GM12878 (cell line): Measurements from ENCODE around the gene TNNT1. TPM values are rescaled to one million over a fixed set of nuclear protein-coding genes. Genes with fewer than 3 reads are reported as not detected.
A peak's percentile ranks its signal among the peaks of the same experiment; 100 is the strongest.

Experiments
- ATAC-seq: fragments of 200-7000 bp; cut with Tn5 transposase; 3 replicates; pipeline ENCODE4 v1.9.1; 2020; ENCODE audit warnings: mild to moderate bottlenecking, moderate library complexity
- BruUV-seq: library from RNA; stranded (reverse); fragments of 400-500 nt; replicated peaks from 2 replicates; lab custom pipeline; 2021; lab: Mats Ljungman, UMichigan
- CTCF ChIA-PET: fragments of 300-600 bp; sonication (Branson Sonifier 250); formaldehyde crosslinking; extraction: SDS; loops from one replicate; lab custom pipeline; 2021; ENCODE audit warnings: inconsistent platforms; lab: Yijun Ruan, JAX
- POLR2A ChIA-PET: fragments of 350-600 bp; formaldehyde crosslinking; extraction: SDS; loops from one replicate; lab custom pipeline; 2021; ENCODE audit warnings: inconsistent platforms; lab: Charles Lee
- RAD21 ChIA-PET: fragments of 300-600 bp; sonication (Branson Sonifier 250); formaldehyde crosslinking; loops from one replicate; lab custom pipeline; 2023; ENCODE audit warnings: antibody characterized with exemption; ENCODE audit not compliant: unreplicated experiment; lab: Charles Lee
- SMC1A ChIA-PET: fragments of 300-600 bp; sonication (Branson Sonifier 250); formaldehyde crosslinking; loops from one replicate; lab custom pipeline; 2023; ENCODE audit not compliant: unreplicated experiment, uncharacterized antibody; lab: Charles Lee
- DNase-seq: peaks from one replicate; pipeline ENCODE4 v3.0.0-alpha.2; 2011; ENCODE audit warnings: low read depth, low spot score
- FAIRE-seq: peaks from 3 replicates; lab custom pipeline; 2011; peaks lifted over from hg19 to GRCh38; lab: Jason Lieb, UNC
- H2AFZ ChIP-seq: 2 replicates; pipeline ENCODE4 v1.6.0; 2011; ENCODE audit warnings: low read depth, low read length, control low read depth; ENCODE audit not compliant: control insufficient read depth
- H3K27ac ChIP-seq: 2 replicates; pipeline ENCODE4 v1.5.1; 2011; ENCODE audit warnings: control low read depth; ENCODE audit not compliant: control insufficient read depth, insufficient read depth
- H3K27me3 ChIP-seq, 2 experiments: replicated peaks in 1 of 2; 2 replicates each; pipeline versions ENCODE4 v1.6.0 to v1.6.1; 2011; ENCODE audit warnings: low read length in 1 of 2; ENCODE audit not compliant: control insufficient read depth in 2 of 2, insufficient read depth in 2 of 2
- H3K36me3 ChIP-seq, 2 experiments: 2 replicates each; pipeline ENCODE4 v1.5.1; 2011; ENCODE audit warnings: low read length in 1 of 2; ENCODE audit not compliant: control insufficient read depth in 2 of 2, insufficient read depth in 2 of 2
- H3K4me1 ChIP-seq: 2 replicates; pipeline ENCODE4 v1.6.1; 2011; ENCODE audit warnings: mild to moderate bottlenecking, low read length, moderate library complexity, mixed read lengths; ENCODE audit not compliant: control insufficient read depth, insufficient read depth
- H3K4me2 ChIP-seq: 2 replicates; pipeline ENCODE4 v1.6.0; 2011; ENCODE audit warnings: control low read depth; ENCODE audit not compliant: control insufficient read depth, insufficient read depth
- H3K4me3 ChIP-seq: fragments of 200-600 bp; sonication (generic); 2 replicates; pipeline ENCODE4 v1.5.1; 2016
- H3K79me2 ChIP-seq: 2 replicates; pipeline ENCODE4 v1.6.0; 2011; ENCODE audit warnings: low read length; ENCODE audit not compliant: control insufficient read depth, insufficient read depth
- H3K9ac ChIP-seq: 2 replicates; pipeline ENCODE4 v1.8.0; 2011; ENCODE audit warnings: low read length, control low read depth, mixed read lengths; ENCODE audit not compliant: control insufficient read depth, insufficient read depth
- H3K9me3 ChIP-seq: replicated peaks from 3 replicates; pipeline ENCODE4 v1.5.1; 2011; ENCODE audit warnings: mild to moderate bottlenecking, low read length; ENCODE audit not compliant: control insufficient read depth, insufficient read depth
- H4K20me1 ChIP-seq: 2 replicates; pipeline ENCODE4 v1.6.0; 2011; ENCODE audit not compliant: control insufficient read depth, insufficient read depth
- DPF2 ChIP-seq: fragments of 450-650 bp; IDR thresholded peaks from 2 replicates; pipeline ENCODE4 v1.6.1; 2017; ENCODE audit warnings: mild to moderate bottlenecking
- NR2F1 ChIP-seq: fragments of 450-650 bp; conservative IDR thresholded peaks from 2 replicates; pipeline ENCODE4 v1.6.1; 2017; ENCODE audit warnings: mild to moderate bottlenecking
- TCF12 ChIP-seq: IDR thresholded peaks from 2 replicates; pipeline ENCODE4 v1.6.1; 2011; ENCODE audit warnings: low read depth, mild to moderate bottlenecking, low read length
- TCF3 ChIP-seq: IDR thresholded peaks from 2 replicates; pipeline ENCODE4 v1.6.1; 2012; ENCODE audit warnings: low read depth, mild to moderate bottlenecking, low read length, borderline replicate concordance; ENCODE audit not compliant: insufficient read depth
- YY1 ChIP-seq: IDR thresholded peaks from 2 replicates; pipeline ENCODE4 v1.6.1; 2011; ENCODE audit warnings: low read depth, mild to moderate bottlenecking, low read length
- WGBS: methylation state at CpG from one replicate; pipeline ENCODE4 v1.1.6; 2016; ENCODE audit warnings: low lambda C conversion rate; ENCODE audit not compliant: insufficient replicate concordance, insufficient coverage; ENCODE audit errors: missing lambda C conversion rate; 5-methylcytosine and 5-hydroxymethylcytosine counted together
- in situ Hi-C: fragments of 300-500 bp; cut with MboI; formaldehyde crosslinking; loops from 9 replicates; pipeline ENCODE4 v1.14.3; 2018; ENCODE audit warnings: mixed read lengths
- intact Hi-C: fragments of 100-400 bp; cut with micrococcal nuclease; formaldehyde crosslinking; loops from one replicate; pipeline ENCODE4 v1.14.2; 2022; ENCODE audit not compliant: unreplicated experiment
- polyA plus RNA-seq, 11 experiments: library from polyadenylated mRNA; depleted of rRNA in 4 of 11; unstranded in 6 of 11; stranded (reverse) in 5 of 11; fragments of >200 nt; fragmentation: Nextera tagmentation in 4 of 11; fragmentation: Illumina TruSeq in 1 of 11; extraction: Ambion mirVana in 4 of 11; extraction: Trizol in 1 of 11; gene quantifications; 1 replicate in 1 of 11; 2 replicates in 10 of 11; pipeline versions ENCODE4 v1.2.1 to v1.2.3, GENCODE V29; 2011 to 2016; ENCODE audit warnings: inconsistent platforms in 2 of 11, missing spikeins in 2 of 11, low read depth in 1 of 11
- total RNA-seq, 4 experiments: library from RNA; depleted of rRNA in 3 of 4; stranded (reverse); fragments of >200 nt in 3 of 4; fragmentation: Illumina TruSeq in 1 of 4; extraction: Trizol in 1 of 4; gene quantifications; 2 replicates each; pipeline versions ENCODE4 v1.2.1 to v1.2.3, GENCODE V29; 2013 to 2021
- TF ChIP-seq, protein P1 (sequence below), 3 experiments: IDR thresholded peaks in 2 of 3; conservative IDR thresholded peaks in 1 of 3; 2 replicates each; pipeline ENCODE4 v1.5.1; 2011; ENCODE audit warnings: low read depth in 3 of 3, low read length in 3 of 3, mild to moderate bottlenecking in 3 of 3, control low read depth in 2 of 3, moderate library complexity in 2 of 3, inconsistent platforms in 1 of 3, mixed read lengths in 1 of 3; ENCODE audit not compliant: control insufficient read depth in 2 of 3, insufficient read depth in 1 of 3; ENCODE audit errors: extremely low read depth in 1 of 3

Gene TNNT1
- total and polyA plus RNA-seq, 10 of the 15 experiments (the other 5 are each of a cell fraction or from before 2014, with no cell fraction given) = 0.26 to 0.62 (median 0.37) TPM; not detected in 7

DNA sequence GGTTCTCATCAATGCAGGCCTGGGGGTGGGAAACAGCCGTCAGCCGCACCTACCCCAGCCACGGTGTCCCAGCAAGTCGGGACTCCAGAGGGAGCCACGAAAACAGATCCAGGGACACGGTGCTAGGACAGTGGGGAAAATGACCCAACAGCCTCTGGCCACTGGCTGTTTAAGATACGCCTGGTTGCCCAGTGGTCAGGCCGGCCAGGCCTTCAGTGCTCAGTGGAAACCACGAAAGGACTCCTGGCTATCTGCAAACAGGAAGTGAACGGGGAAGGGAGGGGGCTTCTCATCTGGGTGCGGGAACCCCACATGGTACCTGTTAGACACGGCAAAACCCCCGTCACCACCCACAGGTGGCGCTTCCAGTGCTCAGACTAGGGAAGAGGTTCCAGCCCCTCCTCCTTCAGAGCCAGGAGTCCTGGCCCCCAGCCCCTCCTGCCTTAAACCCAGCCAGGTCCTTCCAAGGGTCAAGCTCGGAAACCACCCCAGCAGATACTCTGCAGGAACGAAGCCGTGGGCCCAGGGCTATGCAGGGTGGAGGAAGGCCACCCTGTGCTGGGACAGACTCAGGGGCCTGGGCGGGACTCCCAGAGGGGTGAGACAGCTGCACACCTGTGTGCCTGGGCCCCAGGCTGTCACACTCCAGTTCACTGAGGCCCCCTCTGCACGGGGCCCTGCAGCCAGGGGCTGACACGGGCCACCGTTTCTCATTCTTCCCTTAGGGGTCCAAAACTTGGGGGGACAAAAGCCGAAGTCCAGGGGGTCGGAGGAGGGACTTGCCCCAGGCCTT lies 36.0 kb downstream of the TNNT1 start:
- in situ Hi-C loops (no loop called here), intact Hi-C loops (no loop called here)
- BruUV-seq = no TSS peak
- peaks cover 38% of the 10 kb centered on the region for H3K79me2 ChIP-seq
- H3K4me1 ChIP-seq = peaks cover 12% of the 10 kb centered on the region
- CTCF ChIA-PET = interaction anchor here (0.7 to 1.0 kb wide), 3 partner anchors 9 to 439 kb away, joined by 3 to 4 read pairs (median 3); no protein-coding TSS in a partner anchor
- RAD21 ChIA-PET = no interaction called here
- no peak overlapping the region for H3K9ac ChIP-seq
- FAIRE-seq (no peak), DNase-seq (no peak), ATAC-seq (peak; percentile 10)
- POLR2A ChIA-PET = no interaction called here
- TF ChIP-seq DPF2 = no peak
- peak; percentile 22; the same call in 1 of the 2 replicates for TF ChIP-seq NR2F1
- TF ChIP-seq YY1 = no peak
- TF ChIP-seq, protein P1, sequence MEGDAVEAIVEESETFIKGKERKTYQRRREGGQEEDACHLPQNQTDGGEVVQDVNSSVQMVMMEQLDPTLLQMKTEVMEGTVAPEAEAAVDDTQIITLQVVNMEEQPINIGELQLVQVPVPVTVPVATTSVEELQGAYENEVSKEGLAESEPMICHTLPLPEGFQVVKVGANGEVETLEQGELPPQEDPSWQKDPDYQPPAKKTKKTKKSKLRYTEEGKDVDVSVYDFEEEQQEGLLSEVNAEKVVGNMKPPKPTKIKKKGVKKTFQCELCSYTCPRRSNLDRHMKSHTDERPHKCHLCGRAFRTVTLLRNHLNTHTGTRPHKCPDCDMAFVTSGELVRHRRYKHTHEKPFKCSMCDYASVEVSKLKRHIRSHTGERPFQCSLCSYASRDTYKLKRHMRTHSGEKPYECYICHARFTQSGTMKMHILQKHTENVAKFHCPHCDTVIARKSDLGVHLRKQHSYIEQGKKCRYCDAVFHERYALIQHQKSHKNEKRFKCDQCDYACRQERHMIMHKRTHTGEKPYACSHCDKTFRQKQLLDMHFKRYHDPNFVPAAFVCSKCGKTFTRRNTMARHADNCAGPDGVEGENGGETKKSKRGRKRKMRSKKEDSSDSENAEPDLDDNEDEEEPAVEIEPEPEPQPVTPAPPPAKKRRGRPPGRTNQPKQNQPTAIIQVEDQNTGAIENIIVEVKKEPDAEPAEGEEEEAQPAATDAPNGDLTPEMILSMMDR (IDR thresholded peaks at IDR 0.05 in 2 of 3, conservative IDR thresholded peaks at IDR 0.05 in 1 of 3; ENCODE audit: control insufficient read depth in 2 of 3, extremely low read depth in 1 of 3, insufficient read depth in 1 of 3, low read depth in 3 of 3, low read length in 3 of 3) = peak; percentile 9 to 25 (median 14); a peak in 2 of 6 replicates
- TF ChIP-seq TCF12 = 0 out of 2 replicates have a peak, but pooled peaks have one; percentile 11
- 0 out of 2 replicates have a peak, but pooled peaks have one; percentile 28 for TF ChIP-seq TCF3
- H3K36me3 ChIP-seq = peaks cover 0 to 6% of the 10 kb centered on the region in 2 experiments; a peak in 3 of 4 replicates
- peak overlapping the region; percentile 5; the same call in 1 of the 2 replicates for H3K4me2 ChIP-seq
- peaks cover 3% of the 10 kb centered on the region; the same call in 1 of the 2 replicates for H4K20me1 ChIP-seq
- peak overlapping the region; percentile 42; the same call in 1 of the 2 replicates for H3K4me3 ChIP-seq
- SMC1A ChIA-PET = interaction anchor here (1.8 kb wide), 1 partner anchor 28 kb away, joined by 4 read pairs; no protein-coding TSS in a partner anchor
- no peak overlapping the region for H3K27ac ChIP-seq
- no peaks in the 10 kb centered on the region for H3K27me3 ChIP-seq
- no peak overlapping the region for H2AFZ ChIP-seq
- 54% methylated on average over 23 of the region's 23 CpGs for WGBS
- no peaks in the 10 kb centered on the region for H3K9me3 ChIP-seq
